Activated CD4-positive, alpha-beta T cell treated with anti-CD3 and anti-CD28 coated beads, Interleukin-2, Interleukin-6, amounts not matched to agents 100 ng/mL and 50 ng/mL, durations not matched to agents 16 hours and 8 hours (primary cell): ENCODE data around the gene PROM1.

Experiments used
- DNase-seq: peaks from one replicate; pipeline ENCODE4 v3.0.0-alpha.2; 2020

Gene PROM1

DNA sequence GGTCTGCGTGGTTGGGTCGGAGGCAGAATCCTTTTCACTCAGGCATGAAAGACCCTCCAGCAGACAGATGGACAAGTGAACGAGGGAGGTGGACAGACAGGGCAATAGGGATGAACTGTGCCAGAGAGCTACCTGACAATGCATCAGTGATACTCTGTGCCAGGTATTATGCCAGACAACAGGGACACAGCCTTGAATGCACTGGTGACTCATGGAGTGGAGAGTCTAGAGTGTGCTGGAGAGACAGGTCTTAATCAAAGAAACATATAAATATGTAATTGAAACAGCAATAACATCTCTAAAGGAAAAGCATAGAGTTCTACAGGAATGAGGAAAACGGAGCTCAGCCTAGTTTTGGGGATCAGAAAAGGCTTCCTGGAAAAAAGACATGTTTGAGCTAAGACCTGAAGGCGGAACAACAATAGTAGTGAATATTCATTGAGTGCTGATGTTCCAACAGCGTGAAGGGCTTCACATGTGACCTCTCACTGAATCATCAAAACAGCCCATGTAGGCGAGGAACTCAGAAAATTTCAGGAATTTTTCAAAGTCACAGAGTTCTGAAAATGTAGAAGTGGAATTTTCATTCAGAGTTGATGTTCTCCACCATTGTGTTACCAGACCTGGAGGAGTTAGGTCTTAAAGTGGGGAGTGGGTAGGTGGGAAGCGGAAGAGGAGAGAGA is 100.8 kb downstream of the PROM1 start:
- DNase-seq, result no peak

DNA sequence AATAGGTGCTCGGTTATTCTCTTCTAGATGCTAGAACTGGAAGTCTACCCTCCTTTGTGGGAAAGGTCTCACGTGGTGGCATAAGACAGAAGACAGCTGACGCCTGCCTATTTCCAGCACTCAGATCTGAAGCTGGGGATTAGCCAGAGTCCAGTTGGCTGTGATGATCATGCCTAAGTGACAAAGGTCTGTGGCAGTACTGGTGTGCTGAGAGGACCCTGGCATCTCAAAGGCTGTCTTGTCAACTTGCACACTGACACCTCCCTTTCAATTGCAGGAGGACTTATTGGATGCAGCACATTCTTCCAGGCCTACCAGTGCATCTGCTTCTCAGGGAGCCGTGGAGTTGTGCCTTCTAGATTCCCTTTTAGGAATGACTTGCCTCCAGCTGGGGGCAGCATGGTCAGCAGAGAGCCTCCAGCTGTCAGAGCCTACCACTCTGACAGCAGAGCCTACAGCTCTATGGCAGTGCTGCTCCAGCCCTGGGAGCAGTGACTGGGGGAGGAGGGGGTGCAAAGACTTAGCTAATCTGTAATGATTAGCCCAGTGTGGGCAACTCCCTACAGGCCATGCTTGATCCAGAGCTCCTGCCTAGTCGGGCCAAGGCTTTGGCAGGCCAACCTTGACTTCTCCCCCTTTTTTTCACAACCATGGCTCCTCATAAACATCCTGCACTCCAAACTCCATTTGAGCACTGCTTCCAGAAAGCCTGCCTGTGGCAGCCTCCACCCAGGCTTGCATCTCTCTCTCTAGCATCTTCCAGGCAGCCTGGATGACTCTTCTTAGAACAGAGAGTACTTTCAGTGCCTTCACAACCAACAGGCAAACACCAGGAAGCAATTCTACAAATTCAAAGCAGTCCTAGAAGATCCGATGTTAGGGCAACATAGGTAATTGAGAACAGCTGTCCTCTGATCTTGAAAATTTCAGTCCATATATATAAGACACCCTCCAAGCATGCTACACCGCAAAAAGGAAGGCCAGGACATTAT is 107.1 kb downstream of the PROM1 start:
- DNase-seq, result no peak

DNA sequence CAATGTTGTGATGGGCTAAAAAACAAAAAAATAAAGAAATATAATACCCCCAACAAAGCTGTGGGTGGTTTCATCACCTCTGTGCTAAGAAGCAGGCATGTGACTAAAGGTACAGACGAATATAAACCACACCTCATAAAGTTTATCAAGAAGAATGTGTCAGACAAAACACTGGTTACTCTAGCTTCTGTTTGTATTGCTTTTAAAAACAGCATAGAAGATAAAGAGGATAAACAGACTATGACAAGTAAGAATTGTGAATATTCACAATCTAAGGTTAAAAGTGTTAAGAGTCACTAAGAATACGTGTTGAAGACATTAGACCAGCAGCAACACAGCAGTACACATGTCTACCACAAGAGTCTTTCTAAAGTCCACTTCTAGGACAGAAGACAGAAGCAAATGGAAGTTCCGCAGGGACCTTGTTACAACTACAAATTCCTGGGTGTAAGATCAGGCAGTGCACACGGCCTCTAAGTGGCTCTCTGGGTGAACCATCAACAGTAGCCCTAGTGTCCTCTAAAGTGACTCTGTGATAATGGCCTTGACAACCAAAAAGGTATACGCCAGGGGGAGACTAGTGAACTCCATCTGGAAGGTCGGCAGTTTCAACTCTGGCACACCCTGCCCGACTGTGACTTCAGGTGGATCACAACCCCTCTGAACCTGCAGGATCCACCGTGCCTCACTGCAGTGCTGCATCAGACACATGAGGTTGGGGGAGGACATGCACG is 112.6 kb downstream of the PROM1 start:
- DNase-seq, result no peak

DNA sequence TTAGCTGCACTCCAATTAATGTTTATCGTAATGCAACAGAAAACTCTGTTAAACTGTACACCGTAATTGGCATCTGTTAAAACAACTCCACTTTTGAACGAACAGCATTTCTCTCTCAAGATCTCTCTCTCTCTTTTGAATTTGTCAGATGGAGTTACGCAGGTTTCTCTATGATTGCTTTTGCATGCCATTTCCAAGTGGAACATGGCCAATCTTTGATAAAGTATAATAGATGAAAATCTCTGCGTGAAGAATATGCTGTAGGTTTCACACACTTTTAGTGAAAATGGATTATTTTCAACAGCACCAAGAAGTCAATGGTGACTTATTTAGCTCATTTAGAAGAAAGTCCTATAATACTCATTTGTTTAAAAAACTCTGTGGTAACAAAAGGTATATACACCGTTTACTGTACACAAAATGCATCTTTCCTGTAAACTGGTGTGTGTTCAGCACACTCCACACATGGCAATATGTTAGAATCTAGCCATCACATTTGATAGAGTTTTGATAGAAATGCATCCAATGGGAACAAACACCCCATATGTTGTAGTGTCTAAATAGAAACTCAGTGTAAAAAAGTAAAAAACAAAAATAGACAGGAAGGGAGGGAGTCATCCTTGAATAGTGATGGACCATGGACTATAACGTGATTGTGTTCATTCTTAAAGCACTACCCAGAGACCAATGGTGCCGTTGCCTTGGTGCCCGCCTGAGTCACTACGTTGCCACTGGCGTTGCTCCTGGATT is 115.1 kb downstream of the PROM1 start:
- no peak for DNase-seq

DNA sequence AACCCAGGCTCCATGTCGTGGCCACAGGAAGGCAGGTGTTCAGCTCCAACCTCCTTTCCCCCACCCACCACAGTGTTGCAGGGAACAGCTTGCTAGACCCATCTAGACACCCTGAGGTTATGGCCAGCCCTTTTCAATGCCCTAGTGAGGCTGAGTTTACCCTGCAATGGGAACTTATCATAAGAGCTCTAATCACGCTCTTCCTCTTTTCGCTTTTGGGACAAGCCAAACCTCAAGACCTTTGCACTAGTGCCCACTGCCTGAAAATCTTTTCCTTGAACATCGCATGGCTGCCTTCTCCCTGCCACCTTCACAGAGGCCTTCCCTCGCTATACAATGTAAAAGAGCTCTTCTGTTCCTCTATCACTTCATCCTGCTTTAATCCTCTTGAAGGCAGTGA is 118.5 kb downstream of the PROM1 start:
- no peak for DNase-seq

DNA sequence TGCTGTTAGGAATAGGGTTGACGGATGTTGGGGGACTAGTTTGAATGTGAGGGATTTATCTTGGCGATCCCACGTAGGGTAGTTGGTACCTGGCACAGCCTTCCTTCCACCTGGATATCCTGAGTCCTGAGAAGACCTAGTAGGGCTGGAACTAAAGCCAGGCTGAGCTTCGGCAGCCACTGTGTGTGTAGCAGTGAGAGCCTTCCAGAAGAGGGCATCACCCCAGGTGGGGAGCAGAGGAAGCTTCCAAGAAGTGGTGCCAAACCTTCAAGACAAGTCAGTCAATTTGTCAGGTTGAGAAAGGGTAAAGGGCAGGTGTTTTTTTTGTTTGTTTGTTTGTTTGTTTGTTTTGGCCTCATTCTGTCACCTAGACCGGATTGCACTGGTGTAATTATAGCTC is 119.7 kb downstream of the PROM1 start:
- DNase-seq, result peak; percentile 3

DNA sequence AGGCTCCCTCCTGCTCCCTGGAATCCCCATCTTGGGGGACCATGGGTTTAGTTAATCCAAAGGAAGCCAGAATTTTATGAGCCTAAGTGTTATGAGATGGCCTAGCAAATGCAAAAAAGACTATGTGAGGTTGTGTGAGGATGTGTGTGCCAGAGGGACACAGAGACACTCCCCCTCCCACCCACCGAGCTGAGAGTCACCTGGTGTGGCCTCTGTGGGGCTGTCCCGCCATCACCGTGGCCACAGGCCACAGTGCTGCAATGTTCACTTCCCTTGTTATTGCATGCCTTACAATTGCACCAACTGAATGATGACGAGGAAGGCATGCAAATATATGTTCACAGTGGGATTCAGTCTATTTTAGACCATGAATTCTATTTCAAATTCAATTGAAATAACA is 120.2 kb downstream of the PROM1 start:
- peak; percentile 32 for DNase-seq

DNA sequence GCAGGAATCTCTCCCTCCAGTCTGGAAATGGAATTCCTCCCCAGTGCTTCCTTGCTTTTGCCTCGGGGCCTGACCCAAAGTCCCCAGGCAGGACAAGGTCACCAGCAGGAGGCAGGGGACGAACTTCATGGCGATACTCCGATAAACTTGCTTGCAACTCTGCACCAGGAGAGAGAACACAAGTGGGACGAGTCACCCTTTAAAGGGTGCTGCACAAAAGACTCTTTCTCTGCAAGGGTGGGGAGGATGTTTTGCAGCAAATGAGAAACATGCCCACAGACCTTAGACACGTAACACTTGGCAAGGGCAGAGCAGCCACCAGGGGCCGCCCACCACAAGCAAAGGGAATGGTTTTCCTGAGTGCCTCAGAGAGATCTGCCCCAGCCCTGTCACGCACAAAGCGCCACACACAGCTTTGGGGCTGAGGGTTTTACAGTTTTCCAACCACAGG is 120.8 kb downstream of the PROM1 start, which contains the start of gene FGFBP2:
Gene FGFBP2, minus strand, starts transcription at position 175 of the 451 bp plus-strand sequence. Its CDS starts 46 bp downstream, at position 129.
- peak; percentile 56 for DNase-seq

DNA sequence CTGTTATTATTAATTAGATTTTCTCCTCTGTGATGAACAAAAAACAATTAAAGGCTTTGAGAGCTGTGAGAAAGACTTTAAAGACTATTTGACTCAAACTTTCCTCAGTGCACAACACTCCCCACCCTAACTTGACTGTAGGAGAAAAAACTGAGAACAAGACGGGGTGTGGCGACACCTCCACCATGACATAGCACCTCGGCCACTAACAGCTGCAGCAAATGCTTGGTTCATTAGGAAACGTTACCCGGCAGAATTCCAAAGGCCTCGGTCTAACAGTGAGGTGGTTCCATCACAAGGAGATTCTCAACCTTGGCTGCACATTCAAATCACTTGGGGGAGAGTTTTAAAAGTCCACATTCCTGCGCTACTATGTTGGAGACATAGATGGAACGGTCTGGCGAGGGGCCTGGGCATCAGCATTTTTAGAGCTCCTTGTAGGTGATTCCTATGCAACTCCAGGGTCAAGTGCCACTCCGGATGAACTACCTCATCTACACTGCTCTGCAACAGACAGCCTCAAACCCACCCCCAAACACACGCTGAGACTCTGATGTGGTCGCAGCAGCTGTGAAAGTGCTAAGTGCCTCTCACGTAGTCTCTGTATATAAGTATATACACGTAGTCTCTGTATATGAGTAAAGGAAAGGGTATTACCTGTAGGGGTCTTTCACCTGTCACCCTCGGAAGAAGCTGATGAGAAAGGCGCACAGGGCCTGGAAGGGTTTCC is 121.9 kb downstream of the PROM1 start:
- no peak for DNase-seq

DNA sequence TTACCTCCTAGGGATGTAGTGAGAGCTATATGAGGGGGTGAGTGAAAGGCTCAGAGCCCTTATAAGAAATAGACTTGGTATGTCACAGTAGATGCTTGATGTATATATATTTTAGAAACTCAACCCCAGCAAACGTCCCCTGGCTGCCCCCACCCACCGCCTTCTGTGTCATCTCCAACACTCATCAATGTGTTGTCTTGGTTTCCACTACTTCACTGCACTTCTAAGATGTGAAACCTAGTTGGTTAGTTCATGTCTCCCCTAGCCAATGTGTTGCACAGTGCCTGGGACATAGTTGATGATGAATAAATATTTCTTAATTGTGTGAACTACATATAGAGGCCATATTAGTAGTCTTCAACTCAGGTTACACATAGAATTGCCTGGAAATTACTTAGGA is 125.3 kb downstream of the PROM1 start:
- DNase-seq, result no peak

DNA sequence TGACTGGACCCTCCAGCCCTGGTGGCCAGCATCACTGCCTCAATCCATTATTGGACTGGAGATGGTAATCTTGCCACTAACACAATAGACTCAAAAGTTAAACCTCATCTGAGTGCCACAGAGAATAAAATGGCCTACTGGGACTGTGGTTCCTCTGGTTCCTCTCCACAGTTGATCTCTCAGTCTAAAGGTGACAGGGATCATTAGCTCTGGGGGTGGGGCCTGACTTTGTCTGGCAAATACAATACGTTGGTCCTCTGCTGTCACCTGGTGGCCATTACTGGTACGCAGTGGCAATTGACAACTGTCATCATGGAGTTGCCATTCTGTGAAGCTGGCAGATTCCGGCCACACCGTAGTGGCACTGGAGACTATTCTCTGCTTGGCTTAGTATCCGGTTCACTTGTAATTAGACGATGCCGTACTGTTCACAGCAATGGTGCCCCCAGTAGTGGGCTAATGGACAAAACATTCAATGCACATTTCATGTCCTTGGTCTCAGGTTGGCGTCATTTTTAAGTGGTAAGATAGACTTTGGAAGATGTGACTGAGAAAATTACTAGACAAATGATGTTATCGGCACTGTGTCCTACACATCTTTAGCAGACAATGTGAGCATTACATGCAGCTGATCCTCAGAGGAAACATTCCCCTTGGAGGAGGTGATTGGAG is 127.5 kb downstream of the PROM1 start:
- DNase-seq, result peak; percentile 77

DNA sequence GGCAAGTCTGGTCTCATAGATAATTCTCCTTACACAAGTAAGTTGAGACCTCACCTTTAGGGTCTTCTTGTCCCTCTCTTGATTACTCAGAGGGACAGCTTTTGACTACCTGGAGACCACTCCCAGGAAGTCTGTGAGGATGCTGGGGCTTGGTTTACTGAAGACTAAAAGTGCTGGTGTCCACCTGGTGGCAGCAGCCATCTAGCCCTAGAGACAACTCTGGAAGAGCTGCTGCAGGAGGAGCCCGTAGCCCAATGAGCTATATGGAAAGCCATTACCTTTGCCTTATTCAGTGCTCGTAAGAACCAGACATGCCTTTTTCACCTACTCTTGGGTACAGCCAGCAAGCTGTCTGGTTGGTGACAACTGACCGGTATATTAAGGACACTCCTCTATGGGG is 128.2 kb downstream of the PROM1 start:
- no peak for DNase-seq

DNA sequence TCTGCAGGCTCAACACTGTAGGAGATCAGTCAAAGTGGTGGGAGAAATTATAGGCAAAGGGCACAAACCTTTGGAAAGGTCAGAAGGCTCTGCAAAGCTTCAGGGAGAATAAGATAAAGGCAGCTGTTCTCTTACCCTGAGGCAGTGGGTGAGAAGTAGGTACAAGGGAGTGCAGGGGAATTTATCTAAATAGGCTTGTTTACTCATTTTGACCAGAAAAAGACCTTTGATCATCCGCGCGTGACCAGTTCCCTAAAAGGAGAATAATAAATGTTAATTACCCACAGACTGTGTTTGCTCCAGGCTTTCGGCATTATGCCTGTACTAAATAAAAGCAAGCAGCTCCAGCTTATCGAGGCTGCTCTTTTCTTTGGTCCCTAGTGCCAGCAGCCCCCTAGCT is 130.2 kb downstream of the PROM1 start:
- DNase-seq, result no peak

DNA sequence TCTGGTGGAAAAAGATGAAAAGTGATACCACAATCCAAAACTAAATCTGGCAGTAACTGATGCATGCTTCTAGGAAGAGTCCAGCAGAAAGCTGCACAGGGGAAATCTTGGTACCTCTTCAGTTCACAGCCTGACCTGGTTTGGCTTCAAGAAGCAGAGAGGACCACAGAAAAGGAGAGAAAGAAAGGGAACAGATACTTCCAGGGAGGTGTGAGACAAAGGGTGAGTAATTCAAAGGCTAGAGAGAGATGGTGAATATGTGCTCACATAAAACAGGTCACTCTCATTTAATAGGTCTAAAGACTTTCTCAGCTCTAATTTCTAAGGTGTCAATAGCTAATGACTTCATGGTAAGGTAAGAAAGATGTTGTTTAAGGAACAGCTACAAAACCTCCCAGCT is 132.0 kb downstream of the PROM1 start:
- DNase-seq, result no peak

DNA sequence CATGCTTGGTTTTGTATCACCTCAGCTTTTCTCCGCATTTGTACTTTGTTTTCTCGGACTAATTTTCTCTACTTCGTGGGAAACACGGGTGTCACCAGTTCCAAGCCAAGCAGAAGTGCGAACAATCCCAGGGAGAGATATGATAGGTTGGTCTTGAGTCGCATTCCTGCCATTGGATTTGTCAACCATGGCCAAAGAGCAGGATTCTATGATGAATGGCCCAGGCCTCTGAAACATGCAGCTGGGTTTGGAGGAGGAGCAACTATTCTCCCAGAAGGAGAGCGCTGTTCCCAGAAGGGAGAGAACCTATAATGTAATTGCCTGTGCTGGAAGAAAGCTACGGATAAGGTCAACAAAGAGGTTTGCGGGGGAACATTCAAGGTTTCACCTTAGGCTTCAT is 135.0 kb downstream of the PROM1 start:
- DNase-seq, result no peak

DNA sequence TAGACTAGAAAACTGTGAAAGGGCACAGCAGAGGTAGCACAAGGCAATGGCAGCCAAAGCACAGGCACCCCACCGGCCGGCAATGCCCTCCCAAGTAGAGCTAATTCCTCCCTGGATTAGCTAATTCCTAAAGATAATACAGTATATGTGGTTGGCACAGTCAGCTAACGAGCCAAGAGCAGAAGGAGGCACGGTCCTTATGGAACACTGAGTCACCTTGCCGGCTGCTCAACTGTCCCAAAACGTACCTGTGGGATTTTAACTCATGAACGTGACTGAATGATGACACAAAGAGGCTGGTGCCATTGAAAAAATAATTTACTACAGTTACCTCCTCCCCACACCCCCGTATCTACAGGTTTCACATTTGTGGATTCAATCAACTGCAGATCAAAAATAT is 136.1 kb downstream of the PROM1 start:
- DNase-seq, result no peak

DNA sequence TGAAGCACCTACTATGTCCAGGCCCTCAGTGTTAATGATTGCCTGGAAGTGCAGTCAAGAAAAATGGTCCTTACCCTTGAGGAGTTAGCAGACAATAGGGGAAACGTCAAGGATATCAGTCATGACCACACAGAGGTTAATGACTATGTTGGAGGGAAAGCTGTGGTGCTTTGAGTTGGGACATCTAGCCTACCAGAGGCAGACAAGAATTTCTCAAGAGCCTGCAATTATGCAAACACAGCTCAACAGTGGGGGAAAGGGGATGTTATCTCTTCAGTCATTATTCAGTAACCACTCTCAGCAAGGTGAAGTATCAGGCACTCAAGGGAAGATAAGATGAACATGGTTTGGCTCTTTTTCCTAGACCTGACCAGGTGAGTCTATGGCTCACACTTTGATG is 138.3 kb downstream of the PROM1 start:
- no peak for DNase-seq

DNA sequence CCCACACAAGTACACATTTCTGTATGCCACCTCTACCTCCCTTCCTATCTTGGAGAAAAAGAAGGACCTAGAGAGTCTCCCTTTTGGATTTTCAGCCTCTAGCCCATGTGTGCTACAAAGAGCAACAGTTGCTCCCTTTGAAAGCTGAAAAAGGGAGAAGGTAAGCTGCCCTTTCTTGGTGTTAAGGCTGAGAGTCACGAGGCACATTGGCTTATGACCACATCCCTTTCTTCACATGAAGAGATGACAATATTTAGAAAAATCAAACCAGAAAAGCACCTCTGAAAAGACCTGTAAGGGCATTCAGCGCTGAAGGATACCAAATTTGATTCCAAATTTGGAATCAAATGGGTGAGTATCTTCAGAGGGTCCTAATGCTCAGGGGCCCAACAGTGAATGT is 138.9 kb downstream of the PROM1 start:
- no peak for DNase-seq

DNA sequence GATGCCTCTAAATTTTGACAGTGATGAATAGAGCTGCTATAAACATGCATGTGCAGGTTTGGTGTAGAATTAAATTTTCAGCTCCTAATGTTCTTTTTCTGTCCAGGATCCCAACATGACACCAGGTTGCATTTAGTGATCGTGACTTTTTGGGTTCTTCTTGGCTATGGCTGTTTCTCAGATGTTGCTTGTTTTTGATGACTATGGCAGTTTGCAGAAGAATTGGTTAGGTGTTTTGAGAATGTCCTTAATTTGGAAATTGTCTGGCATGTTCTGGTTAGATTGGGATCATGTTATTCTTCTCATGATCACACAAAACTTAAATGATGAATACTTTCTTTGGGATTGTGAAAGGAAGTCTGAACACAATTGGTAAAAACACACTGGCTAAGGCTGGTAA is 141.5 kb downstream of the PROM1 start:
- no peak for DNase-seq

DNA sequence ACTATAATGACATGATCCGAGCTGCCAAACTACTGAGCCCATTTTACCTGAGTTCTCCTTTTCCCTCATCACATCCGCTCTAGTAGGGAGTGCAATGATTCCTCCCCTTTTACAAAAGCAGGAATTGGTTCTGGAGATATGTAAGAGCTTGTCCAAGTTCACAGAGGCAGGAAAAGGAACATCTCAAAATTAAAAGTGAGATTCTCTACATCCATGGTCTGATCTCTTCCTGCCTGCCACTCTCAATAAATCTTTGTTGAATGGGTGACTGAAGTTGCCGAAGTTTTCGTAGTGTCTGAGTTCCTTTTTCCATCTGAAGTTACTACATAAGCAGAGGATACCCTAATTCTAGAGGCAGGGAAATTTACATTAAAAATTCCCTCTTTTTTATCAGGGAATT is 145.2 kb downstream of the PROM1 start, which contains the start of gene FGFBP1:
Gene FGFBP1, minus strand, starts transcription at position 101 of the 400 bp plus-strand sequence. CDS start 2,108 bp downstream, outside the sequence.
- no peak for DNase-seq

DNA sequence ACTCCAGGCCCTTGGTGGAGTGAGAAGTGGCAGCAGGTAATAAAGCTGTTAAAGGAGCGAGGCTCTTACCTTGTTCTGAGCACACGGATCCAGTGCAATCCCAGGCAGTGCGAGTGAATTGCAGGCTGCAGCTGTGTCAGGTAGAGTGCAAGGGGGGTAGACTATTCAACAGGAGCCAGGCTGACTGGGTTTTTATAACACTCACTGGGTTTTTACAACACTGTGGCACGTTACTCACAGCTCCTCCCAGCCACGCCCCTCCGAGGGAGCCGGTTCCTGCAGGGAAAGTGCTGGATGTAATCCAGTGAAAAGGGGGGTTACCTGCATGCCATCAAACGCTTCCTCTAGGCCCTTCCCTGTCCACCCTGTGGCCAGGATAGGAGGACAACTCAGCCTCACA is 145.6 kb downstream of the PROM1 start:
- DNase-seq, result no peak
